ENCODE measurements around the gene C2orf76. TPM values are rescaled to one million over a fixed set of nuclear protein-coding genes. Genes with fewer than 3 reads are reported as not detected.

The C2orf76 gene
- total and polyA plus RNA-seq, 10 of the 15 experiments (the other 5 are each of a cell fraction or from before 2014, with no cell fraction given) = 14.0 to 46.1 (median 25.4) TPM

- in situ Hi-C loops (cut with MboI) (no loop called here), intact Hi-C loops (cut with micrococcal nuclease; ENCODE audit: unreplicated experiment) (no loop called here)
- ATAC-seq = no peak
- Histone ChIP-seq H3K79me2 (ENCODE audit: control insufficient read depth, insufficient read depth, low read length) (no peaks in the 10 kb centered on the region), H3K4me2 (ENCODE audit: control insufficient read depth, insufficient read depth) (no peak overlapping the region), H3K9me3 (replicated peaks; ENCODE audit: control insufficient read depth, insufficient read depth, low read length) (no peaks in the 10 kb centered on the region), H3K27ac (ENCODE audit: control insufficient read depth, insufficient read depth) (no peak overlapping the region), H3K9ac (ENCODE audit: control insufficient read depth, insufficient read depth, low read length) (no peak overlapping the region), H3K27me3 (replicated peaks in 1 of 2; ENCODE audit: control insufficient read depth in 2 of 2, insufficient read depth in 2 of 2, low read length in 1 of 2) (no peaks in the 10 kb centered on the region), H3K4me1 (ENCODE audit: control insufficient read depth, insufficient read depth, low read length) (peaks cover 17% of the 10 kb centered on the region), H3K4me3 (no peak overlapping the region), H3K36me3 (ENCODE audit: control insufficient read depth in 2 of 2, insufficient read depth in 2 of 2, low read length in 1 of 2) (no peaks in the 10 kb centered on the region; a peak in 1 of 4 replicates), H2AFZ (ENCODE audit: control insufficient read depth, low read depth, low read length) (no peak overlapping the region), H4K20me1 (ENCODE audit: control insufficient read depth, insufficient read depth) (no peaks in the 10 kb centered on the region)
- FAIRE-seq = peak; percentile 62
- ChIA-PET RAD21 (ENCODE audit: unreplicated experiment) (interaction anchor here (0.6 to 1.5 kb wide), 4 partner anchors 10 to 29 kb away, joined by 3 to 6 read pairs (median 4); partner anchors contain the start of genes C2orf76 and DBI), CTCF (interaction anchor here (0.9 to 1.4 kb wide), 4 partner anchors 12 to 118 kb away, joined by 3 to 4 read pairs (median 4); no protein-coding TSS in a partner anchor), POLR2A (interaction anchor here (0.9 kb wide), 1 partner anchor 50 kb away, joined by 3 read pairs; no protein-coding TSS in a partner anchor), SMC1A (ENCODE audit: uncharacterized antibody, unreplicated experiment) (interaction anchor here (0.6 to 1.3 kb wide), 6 partner anchors 13 to 52 kb away, joined by 3 to 5 read pairs (median 3); partner anchors contain the start of genes C2orf76 and DBI)
- no TSS peak for BruUV-seq (replicated peaks)
- WGBS (ENCODE audit: insufficient coverage, insufficient replicate concordance, low lambda C conversion rate, missing lambda C conversion rate) = 79% methylated on average over 2 of the region's 2 CpGs
- no peak for DNase-seq (ENCODE audit: low read depth, low spot score)
- TF ChIP-seq LARP7 (IDR thresholded peaks at IDR 0.05) (no peak), KLF5 (IDR thresholded peaks at IDR 0.05; ENCODE audit: partially characterized antibody) (no peak), SPI1 (IDR thresholded peaks at IDR 0.05; ENCODE audit: borderline replicate concordance, insufficient read depth, low read depth, low read length) (no peak), KAT2A (conservative IDR thresholded peaks at IDR 0.05; ENCODE audit: control insufficient read depth, low read depth, low read length) (no peak), MEF2B (IDR thresholded peaks at IDR 0.05; ENCODE audit: partially characterized antibody, poor library complexity, severe bottlenecking) (no peak), BACH1 (IDR thresholded peaks at IDR 0.05; ENCODE audit: borderline replicate concordance) (no peak)
Observed at GRCh38 chr2:119337749-119338148, 28.9 kb downstream of the C2orf76 start.

- RAD21 ChIA-PET (ENCODE audit: unreplicated experiment) = no interaction called here
- FAIRE-seq (no peak), DNase-seq (ENCODE audit: low read depth, low spot score) (no peak), ATAC-seq (no peak)
- TF ChIP-seq RUNX3 (IDR thresholded peaks at IDR 0.05; ENCODE audit: low read length) (no peak), ZBTB40 (IDR thresholded peaks at IDR 0.05; ENCODE audit: borderline replicate concordance) (no peak)
- no TSS peak for BruUV-seq (replicated peaks)
- H3K4me3 ChIP-seq = no peak overlapping the region
- H3K9ac ChIP-seq (ENCODE audit: control insufficient read depth, insufficient read depth, low read length) = no peak overlapping the region
- WGBS (ENCODE audit: insufficient coverage, insufficient replicate concordance, low lambda C conversion rate, missing lambda C conversion rate) = 92% methylated on average over 2 of the region's 2 CpGs
- CTCF ChIA-PET = no interaction called here
- in situ Hi-C loops (cut with MboI) = no loop called here
- H3K4me2 ChIP-seq (ENCODE audit: control insufficient read depth, insufficient read depth) = no peak overlapping the region
- H3K9me3 ChIP-seq (replicated peaks; ENCODE audit: control insufficient read depth, insufficient read depth, low read length) = no peaks in the 10 kb centered on the region
- no peaks in the 10 kb centered on the region for H4K20me1 ChIP-seq (ENCODE audit: control insufficient read depth, insufficient read depth)
- SMC1A ChIA-PET (ENCODE audit: uncharacterized antibody, unreplicated experiment) = no interaction called here
- intact Hi-C loops (cut with micrococcal nuclease; ENCODE audit: unreplicated experiment) = no loop called here
- H3K36me3 ChIP-seq (ENCODE audit: control insufficient read depth in 2 of 2, insufficient read depth in 2 of 2, low read length in 1 of 2) = no peaks in the 10 kb centered on the region; a peak in 1 of 4 replicates
- H3K27me3 ChIP-seq (replicated peaks in 1 of 2; ENCODE audit: control insufficient read depth in 2 of 2, insufficient read depth in 2 of 2, low read length in 1 of 2) = no peaks in the 10 kb centered on the region
- no peaks in the 10 kb centered on the region for H3K79me2 ChIP-seq (ENCODE audit: control insufficient read depth, insufficient read depth, low read length)
- POLR2A ChIA-PET = no interaction called here
- H3K27ac ChIP-seq (ENCODE audit: control insufficient read depth, insufficient read depth) = no peak overlapping the region
- H3K4me1 ChIP-seq (ENCODE audit: control insufficient read depth, insufficient read depth, low read length) = peaks cover 4% of the 10 kb centered on the region
- no peak overlapping the region for H2AFZ ChIP-seq (ENCODE audit: control insufficient read depth, low read depth, low read length)
Observed at GRCh38 chr2:119333833-119334232, 32.8 kb downstream of the C2orf76 start.

All from GM12878 (cell line).